ENCODE results near the gene PADI2.

DNA sequence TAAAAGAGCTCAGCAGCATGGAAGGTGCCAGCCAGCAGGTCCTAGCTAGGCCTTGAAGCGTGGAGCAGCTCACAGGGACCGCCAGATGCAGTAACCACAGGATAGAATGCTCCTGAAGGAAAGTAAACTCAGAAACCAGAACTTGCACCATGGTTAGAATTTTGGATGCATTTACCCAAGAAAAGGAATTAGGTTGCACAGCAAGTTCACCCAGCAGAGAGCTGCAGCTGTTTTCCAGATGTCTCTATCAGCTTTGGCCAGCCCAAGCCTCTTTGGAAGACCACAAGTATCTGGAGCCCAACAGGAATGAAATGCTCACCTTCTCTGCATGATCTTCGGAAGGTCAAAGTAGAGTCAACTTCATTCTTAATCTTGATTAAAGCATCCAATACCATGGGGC, 86.5 kb downstream of the PADI2 start:
- TF ChIP-seq, protein P1, sequence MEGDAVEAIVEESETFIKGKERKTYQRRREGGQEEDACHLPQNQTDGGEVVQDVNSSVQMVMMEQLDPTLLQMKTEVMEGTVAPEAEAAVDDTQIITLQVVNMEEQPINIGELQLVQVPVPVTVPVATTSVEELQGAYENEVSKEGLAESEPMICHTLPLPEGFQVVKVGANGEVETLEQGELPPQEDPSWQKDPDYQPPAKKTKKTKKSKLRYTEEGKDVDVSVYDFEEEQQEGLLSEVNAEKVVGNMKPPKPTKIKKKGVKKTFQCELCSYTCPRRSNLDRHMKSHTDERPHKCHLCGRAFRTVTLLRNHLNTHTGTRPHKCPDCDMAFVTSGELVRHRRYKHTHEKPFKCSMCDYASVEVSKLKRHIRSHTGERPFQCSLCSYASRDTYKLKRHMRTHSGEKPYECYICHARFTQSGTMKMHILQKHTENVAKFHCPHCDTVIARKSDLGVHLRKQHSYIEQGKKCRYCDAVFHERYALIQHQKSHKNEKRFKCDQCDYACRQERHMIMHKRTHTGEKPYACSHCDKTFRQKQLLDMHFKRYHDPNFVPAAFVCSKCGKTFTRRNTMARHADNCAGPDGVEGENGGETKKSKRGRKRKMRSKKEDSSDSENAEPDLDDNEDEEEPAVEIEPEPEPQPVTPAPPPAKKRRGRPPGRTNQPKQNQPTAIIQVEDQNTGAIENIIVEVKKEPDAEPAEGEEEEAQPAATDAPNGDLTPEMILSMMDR (IDR thresholded peaks at IDR 0.05), result no peak
- no peak for TF ChIP-seq POLR2A (IDR thresholded peaks at IDR 0.05)

Data from body of pancreas (tissue), 4 donors.